Measurements from ENCODE around the gene PRKACA.
"Not testable (repeated sequence)": the region's sequence is repeated elsewhere in the genome, so short reads cannot be mapped to it uniquely, and the experiment has no call there.

Gene PRKACA

GRCh38 chr19:14147797-14148605 lies 30.4 kb upstream of the PRKACA start:
- DNase-seq = peak; percentile 66

- DNase-seq = peak; percentile 84
These were observed 29.2 kb upstream of the PRKACA start for GRCh38 chr19:14146789-14147216.

GRCh38 chr19:14146169-14146568 lies 28.6 kb upstream of the PRKACA start:
- not testable (repeated sequence) for DNase-seq

GRCh38 chr19:14145381-14145780 lies 27.8 kb upstream of the PRKACA start:
- DNase-seq = no peak

- DNase-seq = no peak
These were observed 25.0 kb upstream of the PRKACA start for GRCh38 chr19:14142262-14143190.

GRCh38 chr19:14141041-14141440 lies 23.5 kb upstream of the PRKACA start:
- DNase-seq = no peak

GRCh38 chr19:14139944-14140343 lies 22.4 kb upstream of the PRKACA start:
- no peak for DNase-seq

- peak; percentile 48 for DNase-seq
These were observed 21.2 kb upstream of the PRKACA start for GRCh38 chr19:14138576-14139265.

GRCh38 chr19:14136509-14137281 lies 19.1 kb upstream of the PRKACA start, which contains the start of gene ASF1B:
Gene ASF1B (minus strand): TSS chr19:14136589. CDS start chr19:14136456, 133 bp downstream.
- DNase-seq = peak; percentile 100

- no peak for DNase-seq
These were observed 18.5 kb upstream of the PRKACA start for GRCh38 chr19:14135985-14136508.

GRCh38 chr19:14135355-14135754 lies 17.8 kb upstream of the PRKACA start:
- DNase-seq = no peak

GRCh38 chr19:14127929-14128509 lies 10.5 kb upstream of the PRKACA start:
- DNase-seq = no peak

- no peak for DNase-seq
These were observed 9.6 kb upstream of the PRKACA start for GRCh38 chr19:14127176-14127575.

GRCh38 chr19:14122924-14123323 lies 5.4 kb upstream of the PRKACA start:
- DNase-seq = no peak

GRCh38 chr19:14120497-14120780 lies 2.9 kb upstream of the PRKACA start:
- DNase-seq = no peak

- DNase-seq = no peak
These were observed 2.3 kb upstream of the PRKACA start for GRCh38 chr19:14119644-14120496.

GRCh38 chr19:14119146-14119545 lies 1.6 kb upstream of the PRKACA start:
- no peak for DNase-seq

GRCh38 chr19:14118165-14119051 lies 846 bp upstream of the PRKACA start:
- DNase-seq = peak; percentile 43

GRCh38 chr19:14116918-14117578 lies 514 bp downstream of the PRKACA start:
- no peak for DNase-seq

Measured in fibroblast of skin of back (primary cell).